DMS153 (cell line): ENCODE measurements around the gene CDH4.

Experiments used
- DNase-seq: peaks from one replicate; lab custom pipeline; 2025; lab: John Stamatoyannopoulos, UW

The CDH4 gene

DNA sequence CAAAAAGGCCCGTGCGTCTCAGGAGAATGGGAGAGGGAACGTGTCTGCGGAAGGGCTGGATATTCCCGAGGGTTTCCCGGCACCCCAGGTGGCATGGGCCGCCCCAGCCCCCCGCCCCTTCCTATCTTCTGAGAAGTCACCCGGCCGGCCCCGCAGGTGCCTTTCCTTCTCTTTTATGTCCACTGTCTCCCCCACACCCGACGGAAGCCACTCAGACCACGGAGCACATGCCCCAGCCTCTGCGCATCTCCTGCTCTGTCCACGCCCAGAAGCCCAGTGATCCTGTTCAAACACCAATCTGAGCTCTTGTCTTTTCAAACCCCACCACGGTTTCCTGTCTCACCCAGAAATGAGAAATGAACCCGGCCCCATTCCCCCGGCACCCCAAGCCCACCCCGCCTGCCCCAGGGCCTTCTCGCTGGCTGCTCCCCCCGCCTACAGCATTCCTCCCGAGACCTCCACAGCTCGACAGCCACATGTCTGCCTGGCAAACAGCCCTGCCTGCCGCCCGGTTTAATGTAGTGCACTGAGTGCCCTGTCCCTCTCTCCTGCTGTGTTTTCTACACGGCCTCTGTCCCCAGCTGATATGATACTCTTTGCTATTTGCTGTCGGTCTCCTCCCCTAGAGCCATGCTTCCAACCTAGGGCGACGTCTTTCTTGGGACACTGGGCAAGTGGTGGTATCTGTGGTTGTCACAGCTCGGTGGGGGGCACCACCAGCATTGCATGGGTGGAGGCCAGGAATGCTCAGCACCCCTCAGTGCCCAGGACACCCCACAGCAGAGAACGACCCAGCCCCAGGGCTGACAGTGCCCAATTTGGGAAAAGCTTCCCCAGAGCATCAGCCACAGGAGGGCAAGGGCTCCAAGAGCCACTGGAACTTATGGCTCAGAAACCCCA is 630.9 kb downstream of the CDH4 start:
- DNase-seq = no peak

DNA sequence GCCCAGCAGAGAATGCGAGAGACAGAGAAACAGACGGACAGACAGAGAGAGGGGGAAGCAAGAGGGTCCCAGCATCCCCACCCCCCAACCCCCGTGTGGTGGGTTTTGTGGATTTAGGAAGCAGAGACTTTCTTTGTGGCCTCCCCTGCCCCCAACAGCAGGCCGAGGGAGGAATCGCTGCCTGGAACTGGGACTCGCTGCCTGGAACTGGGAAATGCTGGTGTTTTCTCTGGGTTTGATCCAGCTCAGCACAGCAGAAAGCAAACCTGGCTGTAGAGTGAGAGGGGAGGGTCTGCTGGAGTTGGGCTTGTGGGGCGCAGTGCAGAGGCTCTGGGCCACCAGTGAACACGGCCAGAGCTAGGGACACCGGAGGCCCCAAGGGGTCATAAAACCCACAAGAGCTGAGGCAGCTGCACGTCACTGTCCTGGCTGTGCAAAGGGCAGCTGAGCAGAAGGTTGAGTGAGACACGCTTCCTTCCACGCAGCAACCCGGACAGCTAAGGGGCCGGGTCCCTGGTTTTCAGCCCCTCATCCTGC is 631.9 kb downstream of the CDH4 start:
- no peak for DNase-seq

- no peak for DNase-seq
Observed at GRCh38 chr20:61884571-61885389, 632.7 kb downstream of the CDH4 start.

DNA sequence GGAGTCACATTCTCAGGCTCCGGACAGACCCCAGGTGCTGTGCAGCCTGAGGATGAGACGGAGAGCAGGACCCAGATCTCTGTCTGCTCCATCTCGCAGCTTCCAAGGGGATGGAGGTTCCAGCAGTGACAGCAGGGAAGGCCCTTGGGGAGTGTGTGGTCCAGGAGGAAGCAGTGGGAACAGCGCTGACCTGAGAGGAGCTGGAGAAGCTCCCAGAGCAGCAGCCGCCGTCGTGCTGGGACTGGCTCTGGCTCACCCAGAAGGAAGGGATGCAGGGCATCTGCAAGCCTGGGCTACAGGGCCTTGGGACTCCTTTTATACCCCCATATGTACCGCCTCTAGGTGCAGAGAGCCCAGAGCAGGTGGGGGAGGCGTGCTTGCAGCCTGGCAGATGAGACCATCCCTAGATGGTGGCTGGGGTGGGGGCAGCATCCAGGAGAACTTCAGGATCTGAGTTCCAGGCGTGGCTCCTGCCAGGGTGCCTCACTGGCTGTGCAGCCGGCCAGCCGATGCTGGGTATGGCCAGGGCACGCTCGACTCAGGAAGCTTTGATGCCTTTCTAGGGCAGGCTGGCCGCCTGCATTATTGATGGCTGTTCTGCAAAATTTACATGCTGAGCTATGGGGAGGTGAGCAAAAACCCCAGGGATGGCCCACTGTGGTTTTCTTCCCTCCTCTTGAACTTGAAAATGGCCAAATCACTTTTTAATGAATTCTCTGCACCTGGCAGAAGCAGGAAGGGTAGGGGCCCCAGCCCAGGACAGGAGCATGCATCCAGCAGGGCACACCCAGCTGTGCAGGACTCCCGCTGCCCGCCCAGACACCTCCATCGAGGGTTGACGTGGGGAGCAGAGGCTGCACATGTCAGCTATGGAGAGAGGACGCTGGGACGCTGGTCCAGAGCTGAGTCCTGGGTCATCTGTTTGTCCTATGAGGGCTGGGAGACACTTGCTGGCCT is 634.0 kb downstream of the CDH4 start:
- DNase-seq = no peak

- no peak for DNase-seq
Observed at GRCh38 chr20:61886721-61887595, 634.9 kb downstream of the CDH4 start.

DNA sequence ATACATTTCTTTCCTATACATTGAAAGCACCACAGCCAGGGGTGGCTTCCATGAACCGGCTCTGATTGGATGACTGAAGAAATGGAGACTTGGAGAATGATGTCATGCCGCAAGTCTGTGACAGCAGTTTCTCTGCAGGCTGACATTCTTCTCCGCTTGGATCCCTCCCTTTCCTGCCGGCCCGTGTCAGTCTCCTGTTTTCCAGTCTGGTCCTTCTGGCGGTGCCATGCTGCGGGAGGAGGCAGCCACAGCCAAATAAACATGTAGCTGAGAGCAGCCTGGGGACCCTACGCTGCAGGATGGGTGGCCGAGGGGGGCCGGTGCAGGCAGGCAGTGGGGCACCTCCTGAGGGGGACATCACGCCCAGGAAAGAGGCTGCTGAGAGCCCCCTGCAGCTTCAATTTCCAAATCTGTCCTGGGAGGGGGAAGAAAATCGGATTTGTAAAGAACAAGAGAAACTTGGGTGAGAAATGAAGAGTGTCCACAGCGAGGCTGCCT is 635.6 kb downstream of the CDH4 start:
- DNase-seq = no peak

DNA sequence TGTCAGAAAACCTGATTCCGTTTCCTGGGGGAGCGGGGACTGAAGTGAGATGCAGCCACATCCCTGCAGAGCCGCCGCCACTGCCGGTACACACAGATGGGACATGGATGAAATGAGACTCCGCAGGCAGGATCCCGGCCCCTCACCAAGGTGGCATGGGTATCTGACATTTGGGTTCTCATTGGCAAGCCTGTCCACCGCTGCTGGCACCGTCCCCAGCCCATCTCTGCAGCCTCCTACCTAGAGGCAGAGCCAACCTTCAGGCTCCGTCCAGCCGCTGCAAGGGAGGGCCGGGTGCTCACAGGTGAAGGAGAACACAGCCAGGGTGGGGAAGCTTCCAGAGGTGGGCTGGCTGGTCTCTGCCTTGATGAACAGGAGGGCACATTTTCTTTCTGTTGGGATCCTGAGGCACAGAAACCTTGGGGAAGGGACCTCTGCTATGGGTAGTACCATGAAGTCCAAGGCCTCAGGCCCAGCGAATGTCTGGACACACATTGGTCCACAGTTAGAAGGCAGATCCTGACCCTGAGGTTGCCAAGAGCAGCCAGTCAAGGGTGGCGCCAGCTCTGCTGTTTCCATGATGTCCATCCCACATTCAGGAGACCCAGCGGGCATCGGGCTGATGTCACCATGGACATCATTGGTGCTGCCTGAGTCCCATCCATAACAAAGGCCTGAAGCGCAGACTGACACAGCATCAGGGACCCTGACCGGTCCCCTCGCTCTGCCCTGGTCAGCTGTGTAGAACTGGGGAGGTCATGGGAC is 636.2 kb downstream of the CDH4 start:
- DNase-seq = no peak

- no peak for DNase-seq
Observed at GRCh38 chr20:61889659-61890058, 637.6 kb downstream of the CDH4 start.

DNA sequence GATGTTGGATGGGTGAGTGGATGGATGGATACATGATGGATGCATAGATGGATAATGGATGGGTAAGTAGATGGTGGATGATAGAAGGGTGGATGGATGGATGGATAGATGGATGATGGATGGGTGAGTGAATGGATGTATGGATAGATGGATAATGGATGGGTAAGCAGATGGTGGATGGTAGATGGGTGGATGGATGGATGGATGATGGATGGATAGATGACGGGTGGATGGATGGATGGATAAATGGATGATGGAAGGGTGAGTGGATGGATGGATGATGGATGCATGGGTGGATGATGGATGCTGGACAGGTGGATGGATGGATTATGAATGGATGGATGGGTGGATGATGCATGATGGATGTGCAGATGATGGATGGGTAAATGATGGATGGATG is 638.1 kb downstream of the CDH4 start:
- DNase-seq = no peak

DNA sequence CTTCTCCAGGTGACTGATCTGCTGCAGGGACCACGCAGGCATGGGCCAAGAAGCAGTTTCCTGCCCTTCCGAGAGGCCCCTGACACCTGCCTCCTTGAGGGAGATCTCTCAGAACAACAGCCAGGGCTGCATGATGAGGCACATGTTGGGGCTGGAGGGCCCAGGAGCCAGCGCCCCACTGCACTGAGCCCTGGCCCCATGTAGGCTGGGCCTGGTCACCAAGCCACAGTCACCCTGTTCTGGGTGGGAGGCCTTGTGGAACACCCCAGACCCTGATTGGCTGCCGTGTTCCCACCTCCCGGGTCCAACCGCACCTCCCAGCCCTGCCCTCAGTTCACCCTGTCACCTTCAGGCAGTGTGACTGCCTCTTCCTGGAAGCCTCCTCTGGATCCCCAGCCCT is 639.4 kb downstream of the CDH4 start:
- no peak for DNase-seq

- no peak for DNase-seq
Observed at GRCh38 chr20:61891916-61892649, 640.0 kb downstream of the CDH4 start.

DNA sequence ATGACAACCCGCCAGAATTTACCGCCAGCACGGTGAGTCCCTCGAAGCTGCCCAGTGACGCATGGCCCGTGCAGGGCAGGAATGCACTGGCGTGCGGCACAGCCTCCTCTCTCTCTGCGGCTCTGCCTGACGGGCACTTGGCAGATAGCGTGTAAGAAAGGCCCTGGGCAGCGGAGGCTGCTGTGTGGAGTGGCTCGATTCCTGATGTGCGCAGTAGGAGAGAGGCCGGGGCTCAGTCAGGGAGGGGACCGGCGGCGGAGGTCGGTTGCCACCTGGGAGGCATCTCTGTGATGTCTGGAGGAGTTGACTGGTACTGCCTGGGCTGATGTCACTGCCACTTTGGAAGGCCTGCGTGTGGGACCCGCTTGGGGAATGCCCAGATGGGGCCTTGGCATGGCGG is 643.0 kb downstream of the CDH4 start:
- no peak for DNase-seq

- no peak for DNase-seq
Observed at GRCh38 chr20:61895686-61896057, 643.6 kb downstream of the CDH4 start.

GRCh38 chr20:61896058-61896961 is 644.2 kb downstream of the CDH4 start:
- DNase-seq = no peak

GRCh38 chr20:61897401-61898295 is 645.6 kb downstream of the CDH4 start:
- DNase-seq = no peak

- DNase-seq = no peak
Observed at GRCh38 chr20:61898405-61898804, 646.3 kb downstream of the CDH4 start.
